Measurements from ENCODE around the gene PANK2. TPM values are rescaled to one million over a fixed set of nuclear protein-coding genes. Genes with fewer than 3 reads are reported as not detected.

The PANK2 gene
- total RNA-seq, 1 experiment from 2014 or later, result 77.4 TPM

GRCh38 chr20:3867802-3868201 is 21.4 kb upstream of the PANK2 start:
- no peak for TF ChIP-seq EZH2 (IDR thresholded peaks at IDR 0.05; ENCODE audit: borderline replicate concordance, low read depth, low read length, poor library complexity, severe bottlenecking)
- TF ChIP-seq CTCF (conservative IDR thresholded peaks at IDR 0.05; ENCODE audit: low read depth, low read length), result no peak
- ChIA-PET CTCF (interaction anchor here (0.7 kb wide), 1 partner anchor 99 kb away, joined by 6 read pairs; no protein-coding TSS in a partner anchor), POLR2A (ENCODE audit: low non-redundant PET) (interaction anchor here (0.8 kb wide), 1 partner anchor 8 kb away, joined by 13 read pairs; no protein-coding TSS in a partner anchor)
- peaks cover 37% of the 10 kb centered on the region for H3K36me3 ChIP-seq (ENCODE audit: insufficient read depth, low read length, poor library complexity, severe bottlenecking)
- H3K4me3 ChIP-seq (ENCODE audit: low read depth, low read length, poor library complexity, severe bottlenecking), result no peak overlapping the region
- no peaks in the 10 kb centered on the region for H3K27me3 ChIP-seq (replicated peaks; ENCODE audit: insufficient read depth, low read depth, low read length, poor library complexity)
- no peak overlapping the region for H3K27ac ChIP-seq (ENCODE audit: low read depth, low read length, poor library complexity, severe bottlenecking)
- H3K9me3 ChIP-seq (ENCODE audit: low read depth, low read length, poor library complexity, severe bottlenecking), result no peaks in the 10 kb centered on the region
- BruUV-seq (replicated peaks), result no TSS peak
- no peak for DNase-seq (ENCODE audit: low spot score)
- intact Hi-C loops (cut with micrococcal nuclease; ENCODE audit: unreplicated experiment), result no loop called here
- H3K4me1 ChIP-seq (ENCODE audit: insufficient read depth, low read length, poor library complexity, severe bottlenecking), result no peaks in the 10 kb centered on the region

- TF ChIP-seq EZH2 (IDR thresholded peaks at IDR 0.05; ENCODE audit: borderline replicate concordance, low read depth, low read length, poor library complexity, severe bottlenecking) (no peak), CTCF (conservative IDR thresholded peaks at IDR 0.05; ENCODE audit: low read depth, low read length) (no peak)
- Histone ChIP-seq H3K4me3 (ENCODE audit: low read depth, low read length, poor library complexity, severe bottlenecking) (no peak overlapping the region), H3K4me1 (ENCODE audit: insufficient read depth, low read length, poor library complexity, severe bottlenecking) (no peaks in the 10 kb centered on the region), H3K9me3 (ENCODE audit: low read depth, low read length, poor library complexity, severe bottlenecking) (no peaks in the 10 kb centered on the region), H3K36me3 (ENCODE audit: insufficient read depth, low read length, poor library complexity, severe bottlenecking) (peaks cover 19% of the 10 kb centered on the region), H3K27me3 (replicated peaks; ENCODE audit: insufficient read depth, low read depth, low read length, poor library complexity) (no peaks in the 10 kb centered on the region), H3K27ac (ENCODE audit: low read depth, low read length, poor library complexity, severe bottlenecking) (no peak overlapping the region)
- no TSS peak for BruUV-seq (replicated peaks)
- intact Hi-C loops (cut with micrococcal nuclease; ENCODE audit: unreplicated experiment), result no loop called here
- ChIA-PET POLR2A (ENCODE audit: low non-redundant PET) (no interaction called here), CTCF (no interaction called here)
- DNase-seq (ENCODE audit: low spot score), result no peak
These were observed 19.1 kb upstream of the PANK2 start for GRCh38 chr20:3869839-3870634.

- ChIA-PET POLR2A (ENCODE audit: low non-redundant PET) (interaction anchor here (0.7 kb wide), 1 partner anchor 22 kb away, joined by 4 read pairs; no protein-coding TSS in a partner anchor), CTCF (no interaction called here)
- H3K9me3 ChIP-seq (ENCODE audit: low read depth, low read length, poor library complexity, severe bottlenecking), result no peaks in the 10 kb centered on the region
- TF ChIP-seq CTCF (conservative IDR thresholded peaks at IDR 0.05; ENCODE audit: low read depth, low read length) (no peak), EZH2 (IDR thresholded peaks at IDR 0.05; ENCODE audit: borderline replicate concordance, low read depth, low read length, poor library complexity, severe bottlenecking) (no peak)
- peaks cover 8% of the 10 kb centered on the region for H3K36me3 ChIP-seq (ENCODE audit: insufficient read depth, low read length, poor library complexity, severe bottlenecking)
- H3K4me1 ChIP-seq (ENCODE audit: insufficient read depth, low read length, poor library complexity, severe bottlenecking), result no peaks in the 10 kb centered on the region
- intact Hi-C loops (cut with micrococcal nuclease; ENCODE audit: unreplicated experiment), result no loop called here
- no peak for DNase-seq (ENCODE audit: low spot score)
- no peak overlapping the region for H3K27ac ChIP-seq (ENCODE audit: low read depth, low read length, poor library complexity, severe bottlenecking)
- no peak overlapping the region for H3K4me3 ChIP-seq (ENCODE audit: low read depth, low read length, poor library complexity, severe bottlenecking)
- H3K27me3 ChIP-seq (replicated peaks; ENCODE audit: insufficient read depth, low read depth, low read length, poor library complexity), result no peaks in the 10 kb centered on the region
- BruUV-seq (replicated peaks), result no TSS peak
These were observed 17.5 kb upstream of the PANK2 start for GRCh38 chr20:3871550-3872265.

Measured in A673 (cell line).